GM18870 (cell line): Measurements from ENCODE around the gene SMCO4.
"Not testable (repeated sequence)": the region's sequence is repeated elsewhere in the genome, so short reads cannot be mapped to it uniquely, and the experiment has no call there.

Experiments used
- ATAC-seq: cut with Tn5 transposase; IDR thresholded peaks from one replicate; pipeline ENCODE4 v1.9.1; 2021; ENCODE audit warnings: moderate library complexity; ENCODE audit not compliant: unreplicated experiment

Gene SMCO4

GRCh38 chr11:93543292-93543977 is at the start of gene SMCO4:
SMCO4 (minus strand) TSS chr11:93543391; CDS start chr11:93479189, 64,202 bp downstream.
- ATAC-seq, result peak; percentile 57

DNA sequence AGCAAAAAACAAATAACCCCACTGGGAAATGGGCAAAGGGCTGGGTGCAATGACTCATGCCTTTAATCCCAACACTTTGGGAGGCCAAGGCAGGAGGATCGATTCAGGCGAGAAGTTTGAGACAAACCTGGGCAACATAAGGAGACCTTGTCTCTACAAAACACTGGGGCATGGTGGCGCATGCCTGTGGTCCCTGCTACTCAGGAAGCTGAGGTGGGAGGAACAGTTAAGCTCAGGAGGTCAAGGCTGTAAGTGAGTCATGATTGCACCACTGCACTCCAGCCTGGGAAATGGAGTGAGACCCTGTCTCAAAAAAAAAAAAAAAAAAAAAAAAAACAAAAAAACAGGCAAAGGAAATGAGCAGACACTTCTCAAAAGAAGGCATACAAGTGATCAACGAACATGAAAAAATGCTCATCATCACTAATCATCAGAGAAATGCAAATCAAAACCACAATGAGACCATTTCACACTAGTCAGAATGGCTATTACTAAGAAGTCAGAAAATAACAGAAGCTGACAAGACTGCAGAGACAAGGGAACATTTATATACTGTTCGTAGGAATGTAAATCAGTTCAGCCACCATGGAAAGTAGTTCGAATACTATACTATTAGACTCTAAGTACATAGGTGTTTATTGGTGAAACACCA is 48.2 kb upstream of the SMCO4 start:
- peak; percentile 95 for ATAC-seq

DNA sequence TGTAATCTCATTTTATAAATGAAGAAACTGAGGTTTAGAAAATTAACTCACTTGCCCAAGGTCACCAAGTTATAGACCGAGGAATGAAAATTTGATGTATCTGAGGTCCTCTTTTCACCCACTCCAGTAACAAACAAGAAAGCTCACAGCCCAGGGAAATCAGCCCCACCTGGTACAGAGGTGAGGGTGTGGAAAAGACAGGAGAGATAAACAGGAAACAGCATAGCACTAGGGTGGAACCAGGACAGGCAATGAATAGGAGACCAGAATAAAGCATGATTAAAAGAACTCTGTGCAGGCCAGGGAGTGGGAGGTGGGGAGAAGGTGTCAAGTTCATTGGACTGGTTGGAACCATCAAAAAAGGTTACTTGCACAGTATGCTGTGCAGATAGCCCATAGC is 46.2 kb upstream of the SMCO4 start:
- ATAC-seq, result no peak

- ATAC-seq, result no peak
These were observed 44.8 kb upstream of the SMCO4 start for GRCh38 chr11:93587858-93588581.

DNA sequence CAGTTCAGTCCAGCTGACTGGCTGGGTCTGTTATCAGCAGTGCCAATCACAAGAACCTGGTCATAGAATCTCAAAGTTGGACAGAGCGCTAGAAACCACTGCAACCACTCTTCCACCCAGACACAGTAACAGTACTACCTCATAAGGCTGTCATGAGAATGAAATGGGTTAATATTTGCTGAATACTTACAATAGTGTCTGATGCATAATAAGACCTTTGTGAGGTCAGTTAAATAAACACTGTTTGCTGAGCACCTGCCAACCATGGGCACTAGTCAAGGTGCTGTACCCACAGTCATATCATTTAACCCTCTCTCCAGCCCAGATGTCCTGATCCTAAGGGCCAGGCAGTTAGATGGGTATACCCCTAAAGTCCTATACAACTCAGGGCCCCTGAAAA is 44.2 kb upstream of the SMCO4 start:
- ATAC-seq, result not testable (repeated sequence)

DNA sequence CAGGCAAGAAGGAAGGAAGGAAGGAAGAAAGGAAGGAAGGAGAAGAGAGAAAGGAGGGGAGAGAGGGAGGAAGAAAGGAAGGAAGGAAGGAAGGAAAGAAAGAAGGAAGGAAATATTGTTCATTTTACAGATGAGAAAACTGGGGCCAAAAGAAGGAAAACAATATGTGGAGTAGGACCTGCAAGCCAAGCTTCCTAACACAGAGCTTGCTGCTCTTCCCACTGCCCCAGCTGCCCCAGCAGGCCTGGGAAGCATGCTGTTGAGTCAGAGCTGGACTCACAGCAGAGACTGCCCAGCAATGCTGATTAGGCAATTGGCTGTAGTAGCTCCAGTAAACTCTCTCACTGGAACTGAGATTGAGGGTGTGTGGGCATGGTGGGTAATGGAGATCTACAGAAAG is 42.6 kb upstream of the SMCO4 start:
- no peak for ATAC-seq

DNA sequence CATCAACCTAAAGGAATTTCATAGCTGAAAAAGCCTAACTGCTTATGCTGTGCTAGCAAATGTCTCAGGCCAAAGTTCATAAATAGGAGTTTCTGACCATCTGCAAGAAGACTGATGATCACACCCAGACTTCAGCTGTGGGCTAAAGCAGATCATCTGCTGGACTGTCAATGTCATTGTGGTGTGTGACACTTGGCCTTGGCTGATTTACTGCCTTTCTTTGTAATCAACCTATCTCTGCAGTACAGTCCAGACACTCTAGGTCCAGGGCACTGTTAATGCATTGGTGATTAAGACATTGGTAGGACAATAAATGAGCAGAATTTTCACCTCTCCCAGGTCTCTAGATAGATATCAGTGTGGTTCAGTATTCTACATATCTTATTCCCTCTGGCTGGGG is 40.3 kb upstream of the SMCO4 start:
- no peak for ATAC-seq

- ATAC-seq, result no peak
These were observed 36.1 kb upstream of the SMCO4 start for GRCh38 chr11:93579187-93579751.

DNA sequence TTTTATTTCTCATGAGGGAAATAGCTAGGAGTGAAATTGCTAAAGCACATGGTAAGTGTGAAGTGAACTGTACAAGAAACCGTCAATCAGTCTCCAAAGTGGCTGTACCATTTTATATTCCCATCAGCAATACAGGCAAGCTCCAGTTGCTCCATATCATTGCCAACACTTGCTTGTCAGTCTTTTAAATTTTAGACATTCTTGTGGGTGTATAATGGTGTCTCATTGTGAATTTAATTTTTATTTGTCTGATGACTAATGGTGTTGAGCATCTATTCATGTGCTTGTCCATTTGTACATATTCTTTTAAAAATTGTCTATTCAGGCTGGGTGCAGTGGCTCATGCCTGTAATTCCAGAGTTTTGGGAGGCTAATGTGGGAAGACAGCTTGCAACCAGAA is 34.1 kb upstream of the SMCO4 start:
- ATAC-seq, result no peak

DNA sequence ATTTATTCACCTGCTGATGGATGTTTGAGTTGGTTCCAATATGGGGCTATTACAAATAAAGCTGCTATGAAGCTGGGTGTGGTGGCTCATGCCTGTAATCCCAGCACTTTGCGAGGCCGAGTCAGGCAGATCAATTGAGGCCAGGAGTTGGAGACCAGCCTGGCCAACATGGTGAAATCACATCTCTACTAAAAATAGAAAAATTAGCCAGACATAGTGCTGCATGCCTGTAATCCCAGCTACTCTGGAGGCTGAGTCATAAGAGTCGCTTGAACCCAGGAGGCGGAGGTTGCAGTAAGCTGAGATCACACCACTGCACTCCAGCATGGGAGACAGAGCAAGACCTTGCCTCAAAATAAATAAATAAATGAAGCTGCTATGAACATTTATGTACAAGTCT is 33.7 kb upstream of the SMCO4 start:
- ATAC-seq, result not testable (repeated sequence)

GRCh38 chr11:93574638-93575220 is 31.5 kb upstream of the SMCO4 start:
- ATAC-seq, result no peak

DNA sequence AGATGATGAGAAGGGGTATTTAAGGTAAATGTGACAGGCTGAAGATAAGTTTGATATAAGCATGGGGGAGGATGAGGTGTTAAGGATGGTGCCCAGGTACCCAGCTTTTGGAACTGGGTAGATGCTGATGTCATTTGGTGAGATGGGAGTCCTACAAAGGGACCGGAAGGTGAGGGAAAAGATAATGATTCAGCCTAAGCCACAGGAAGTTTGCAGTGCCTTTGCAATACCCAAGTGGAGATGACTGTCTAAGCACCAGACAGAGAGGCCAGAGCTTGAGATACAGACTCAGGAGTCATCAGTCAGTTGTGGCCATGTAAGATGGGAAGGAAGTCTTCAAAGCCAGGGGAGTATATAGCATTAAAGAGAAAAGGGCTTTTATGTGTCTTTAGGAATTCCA is 30.0 kb upstream of the SMCO4 start:
- no peak for ATAC-seq

DNA sequence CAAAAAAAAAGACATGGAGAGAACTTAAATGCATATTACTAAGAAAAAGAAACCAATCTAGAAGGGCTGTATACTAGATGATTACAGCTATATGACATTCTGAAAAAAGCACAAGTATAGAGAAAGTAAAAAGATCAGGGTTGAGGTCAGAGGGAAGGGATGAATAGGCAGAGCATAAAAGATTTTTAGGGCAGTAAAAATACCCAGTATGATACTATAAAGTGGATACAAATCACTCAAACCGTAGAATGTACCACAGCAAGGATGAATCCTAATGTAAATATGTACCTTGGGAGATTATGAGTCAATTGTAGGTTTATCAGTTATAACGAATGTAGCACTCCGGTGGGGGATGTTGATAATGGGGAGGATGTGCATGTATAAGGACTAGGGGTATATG is 29.4 kb upstream of the SMCO4 start:
- ATAC-seq, result no peak

DNA sequence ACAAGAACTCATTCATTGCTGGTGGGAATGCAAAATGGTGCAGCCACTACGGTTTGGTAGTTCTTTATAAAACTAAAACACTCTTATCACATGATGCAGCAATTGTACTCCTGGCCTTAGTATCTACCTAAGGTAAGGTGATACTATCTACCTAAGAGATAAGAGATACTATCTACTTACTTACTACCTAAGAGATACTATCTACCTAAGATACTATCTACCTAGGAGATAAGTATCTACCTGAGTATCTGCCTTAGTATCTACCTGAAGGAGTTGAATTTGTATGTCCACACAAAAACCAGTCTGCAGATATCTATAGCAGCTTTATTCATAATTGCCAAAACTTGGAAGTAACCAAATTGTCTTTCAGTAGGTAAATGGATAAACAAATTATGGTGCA is 29.0 kb upstream of the SMCO4 start:
- ATAC-seq, result no peak

DNA sequence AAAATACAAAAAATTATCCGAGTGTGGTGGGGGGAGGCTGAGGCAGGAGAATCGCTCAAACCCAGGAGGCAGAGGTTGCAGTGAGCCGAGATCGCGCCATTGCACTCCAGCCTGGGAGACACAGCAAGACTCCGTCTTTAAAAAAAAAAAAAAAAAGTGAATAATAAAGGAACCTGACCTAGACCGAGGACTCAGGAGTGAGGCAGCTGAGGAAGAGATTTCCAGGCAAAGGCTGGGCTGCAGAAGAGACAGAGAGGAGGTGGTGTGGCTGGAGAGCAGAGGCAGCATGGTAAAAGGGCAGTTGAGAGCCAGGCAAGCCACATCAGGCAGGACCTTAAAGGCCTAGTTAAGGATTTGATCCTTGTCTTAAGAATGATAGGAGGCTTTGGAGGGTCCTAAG is 28.4 kb upstream of the SMCO4 start:
- no peak for ATAC-seq

DNA sequence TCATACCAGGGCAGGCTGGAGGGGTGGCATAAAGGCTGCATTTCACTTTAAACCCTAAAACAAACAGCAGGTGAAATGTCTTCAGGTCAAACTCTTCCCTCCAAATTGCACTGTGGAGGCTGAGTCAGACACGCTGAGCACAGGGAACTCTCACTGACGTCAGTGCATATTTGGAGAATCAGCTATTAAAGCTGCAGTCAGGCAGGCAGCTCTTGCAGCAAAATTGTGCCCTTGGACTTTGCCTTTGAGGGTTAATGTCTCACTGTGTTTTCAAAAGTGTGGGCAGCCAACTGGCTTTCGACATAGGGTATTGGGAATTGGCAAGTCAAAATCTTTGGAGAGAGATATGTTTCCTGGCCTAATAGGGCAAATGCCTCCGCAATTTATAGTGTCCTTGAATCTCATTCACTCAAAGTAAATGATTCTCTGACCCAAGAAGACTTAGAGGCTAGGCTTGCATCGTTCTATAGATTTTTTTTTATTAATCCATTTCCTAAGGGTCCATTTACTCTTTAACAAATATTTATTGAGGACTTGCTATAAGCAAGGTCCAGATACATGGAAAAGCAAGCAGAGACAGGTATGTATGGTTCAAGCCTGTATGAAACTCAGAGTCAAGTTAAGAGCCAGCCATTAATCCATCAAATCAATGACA is 27.7 kb upstream of the SMCO4 start:
- no peak for ATAC-seq

DNA sequence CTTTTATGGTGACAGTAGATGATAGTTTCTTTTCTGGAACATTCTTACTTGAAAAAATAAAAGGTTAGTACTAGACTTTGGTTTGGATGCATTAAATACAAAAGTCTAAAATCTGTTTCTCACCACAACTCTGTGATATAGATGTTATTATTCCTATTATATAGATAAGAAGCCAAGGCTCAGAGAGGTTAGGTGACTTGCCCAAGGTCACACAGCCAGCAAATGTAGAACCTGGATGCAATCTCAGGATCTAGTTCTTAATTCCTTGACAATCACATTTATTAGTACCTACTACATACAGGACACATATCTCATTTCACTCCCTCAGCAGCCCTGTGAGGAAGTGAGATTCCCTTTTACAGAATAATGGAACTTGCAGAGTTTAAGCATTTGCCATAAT is 26.3 kb upstream of the SMCO4 start:
- ATAC-seq, result no peak

DNA sequence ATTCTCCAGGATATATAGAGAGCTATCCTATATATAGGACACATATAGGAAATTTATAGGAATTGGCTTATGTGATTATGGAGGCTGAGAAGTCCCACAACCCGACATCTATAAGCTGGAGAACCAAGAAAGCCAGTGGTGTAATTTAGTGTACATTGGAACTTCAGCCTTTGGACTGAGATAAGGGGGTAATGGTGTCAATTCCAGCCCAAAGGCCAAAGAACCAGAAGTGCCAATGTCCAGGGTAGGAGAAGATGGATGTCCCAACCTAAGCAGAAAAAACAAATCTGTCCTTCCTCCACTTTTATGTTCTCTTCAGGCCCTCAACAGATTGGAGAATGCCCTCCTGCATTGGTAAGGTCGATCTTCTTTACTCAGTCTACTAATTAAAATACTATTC is 25.5 kb upstream of the SMCO4 start:
- ATAC-seq, result no peak

DNA sequence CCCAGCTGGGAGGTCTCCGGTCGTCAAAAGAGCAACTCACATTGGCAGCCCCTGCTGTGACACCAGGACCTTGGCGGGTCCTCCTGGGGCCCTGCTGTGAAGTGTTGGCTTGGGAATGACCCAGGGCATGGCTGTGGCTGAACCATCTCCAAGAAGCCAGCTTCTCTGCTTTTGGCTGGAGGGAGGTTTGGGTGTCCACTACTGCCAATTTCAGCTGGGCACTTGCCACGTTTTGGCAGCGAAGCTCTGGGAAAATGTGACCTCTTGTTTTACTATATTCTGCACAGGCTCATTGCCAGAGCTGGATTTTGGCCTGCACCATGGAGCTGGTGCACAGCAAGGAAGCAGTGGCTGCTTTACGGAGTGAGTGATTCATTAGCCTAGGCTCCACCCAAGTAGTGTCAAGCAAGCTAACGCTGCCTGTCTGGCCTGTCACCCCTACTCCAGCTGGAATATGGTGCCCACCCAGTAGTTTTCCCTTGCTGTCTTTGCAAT is 24.3 kb upstream of the SMCO4 start:
- no peak for ATAC-seq

DNA sequence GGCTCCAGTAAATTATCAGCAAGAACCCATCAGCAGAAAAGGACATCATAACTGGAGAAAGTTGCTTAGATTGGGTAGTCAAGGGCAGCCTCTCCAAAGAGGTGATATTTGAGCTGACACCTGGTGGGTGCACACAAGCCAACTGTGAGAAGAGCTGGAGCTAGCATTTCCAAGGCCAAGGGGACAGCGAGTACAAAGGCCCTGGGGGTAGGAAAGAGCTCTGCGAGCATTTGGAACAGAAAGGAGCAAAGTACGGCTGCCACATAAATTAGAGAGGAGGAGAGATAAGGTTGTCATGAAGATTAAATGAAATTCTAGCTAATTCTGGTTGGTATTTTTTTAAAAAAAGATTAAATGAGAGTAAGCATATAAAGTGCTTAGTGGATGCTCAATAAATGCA is 21.7 kb upstream of the SMCO4 start:
- no peak for ATAC-seq

- no peak for ATAC-seq
These were observed 20.7 kb upstream of the SMCO4 start for GRCh38 chr11:93563857-93564256.
